ENCODE data around the gene DMGDH. TPM values are rescaled to one million over a fixed set of nuclear protein-coding genes. Genes with fewer than 3 reads are reported as not detected.
A peak's percentile ranks its signal among the peaks of the same experiment; 100 is the strongest.

Gene DMGDH
- total and polyA plus RNA-seq, 2 donors from 2014 or later: 10.4 to 39.7 TPM

DNA sequence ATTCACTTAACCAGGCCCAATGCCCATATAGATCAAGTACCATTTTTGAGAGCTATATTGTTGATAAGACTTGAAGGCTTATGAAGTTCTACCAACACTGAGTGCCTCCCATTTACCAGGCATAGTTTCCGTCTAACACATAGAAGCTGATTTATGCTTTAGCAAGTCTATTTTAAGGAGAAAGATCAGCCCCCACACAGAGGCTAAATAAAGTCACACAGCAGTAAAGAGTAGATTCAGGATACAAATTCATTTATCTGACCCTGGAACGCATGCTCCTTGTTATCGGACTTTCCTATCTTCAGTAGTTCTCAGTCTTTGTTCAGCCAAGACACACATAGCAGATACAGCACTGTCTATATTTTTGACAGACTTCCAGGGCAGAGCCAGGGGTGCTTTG, 34.2 kb downstream of the DMGDH start:
- FAIRE-seq (no peak), DNase-seq (no peak)
- Histone ChIP-seq H3K9me3 (ENCODE audit: control insufficient read depth in 2 of 3, insufficient read depth in 1 of 3, low read length in 3 of 3) (peaks cover 0 to 5% (median 0%) of the 10 kb centered on the region in 3 donors), H3K27ac (ENCODE audit: low read depth in 2 of 2, low read length in 2 of 2) (no peak overlapping the region), H3K4me3 (ENCODE audit: low read length in 3 of 3) (no peak overlapping the region), H3K27me3 (ENCODE audit: control insufficient read depth, insufficient read depth, low read length) (no peaks in the 10 kb centered on the region), H3K4me1 (ENCODE audit: control insufficient read depth in 2 of 3, insufficient read depth in 2 of 3, low read depth in 1 of 3, low read length in 3 of 3) (peaks cover 0 to 21% (median 5%) of the 10 kb centered on the region in 3 donors), H3K36me3 (ENCODE audit: control insufficient read depth in 2 of 3, insufficient read depth in 3 of 3, low read length in 3 of 3) (no peaks in the 10 kb centered on the region), H3K9ac (ENCODE audit: low read length in 3 of 3) (no peak overlapping the region)
- intact Hi-C loops (cut with DNase I): no loop called here
- TF ChIP-seq, protein P1, sequence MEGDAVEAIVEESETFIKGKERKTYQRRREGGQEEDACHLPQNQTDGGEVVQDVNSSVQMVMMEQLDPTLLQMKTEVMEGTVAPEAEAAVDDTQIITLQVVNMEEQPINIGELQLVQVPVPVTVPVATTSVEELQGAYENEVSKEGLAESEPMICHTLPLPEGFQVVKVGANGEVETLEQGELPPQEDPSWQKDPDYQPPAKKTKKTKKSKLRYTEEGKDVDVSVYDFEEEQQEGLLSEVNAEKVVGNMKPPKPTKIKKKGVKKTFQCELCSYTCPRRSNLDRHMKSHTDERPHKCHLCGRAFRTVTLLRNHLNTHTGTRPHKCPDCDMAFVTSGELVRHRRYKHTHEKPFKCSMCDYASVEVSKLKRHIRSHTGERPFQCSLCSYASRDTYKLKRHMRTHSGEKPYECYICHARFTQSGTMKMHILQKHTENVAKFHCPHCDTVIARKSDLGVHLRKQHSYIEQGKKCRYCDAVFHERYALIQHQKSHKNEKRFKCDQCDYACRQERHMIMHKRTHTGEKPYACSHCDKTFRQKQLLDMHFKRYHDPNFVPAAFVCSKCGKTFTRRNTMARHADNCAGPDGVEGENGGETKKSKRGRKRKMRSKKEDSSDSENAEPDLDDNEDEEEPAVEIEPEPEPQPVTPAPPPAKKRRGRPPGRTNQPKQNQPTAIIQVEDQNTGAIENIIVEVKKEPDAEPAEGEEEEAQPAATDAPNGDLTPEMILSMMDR (IDR thresholded peaks at IDR 0.05; ENCODE audit: borderline replicate concordance, extremely low read depth, insufficient read depth): no peak

- no peak for DNase-seq
These were observed 36.7 kb downstream of the DMGDH start for GRCh38 chr5:79032782-79033181.

DNA sequence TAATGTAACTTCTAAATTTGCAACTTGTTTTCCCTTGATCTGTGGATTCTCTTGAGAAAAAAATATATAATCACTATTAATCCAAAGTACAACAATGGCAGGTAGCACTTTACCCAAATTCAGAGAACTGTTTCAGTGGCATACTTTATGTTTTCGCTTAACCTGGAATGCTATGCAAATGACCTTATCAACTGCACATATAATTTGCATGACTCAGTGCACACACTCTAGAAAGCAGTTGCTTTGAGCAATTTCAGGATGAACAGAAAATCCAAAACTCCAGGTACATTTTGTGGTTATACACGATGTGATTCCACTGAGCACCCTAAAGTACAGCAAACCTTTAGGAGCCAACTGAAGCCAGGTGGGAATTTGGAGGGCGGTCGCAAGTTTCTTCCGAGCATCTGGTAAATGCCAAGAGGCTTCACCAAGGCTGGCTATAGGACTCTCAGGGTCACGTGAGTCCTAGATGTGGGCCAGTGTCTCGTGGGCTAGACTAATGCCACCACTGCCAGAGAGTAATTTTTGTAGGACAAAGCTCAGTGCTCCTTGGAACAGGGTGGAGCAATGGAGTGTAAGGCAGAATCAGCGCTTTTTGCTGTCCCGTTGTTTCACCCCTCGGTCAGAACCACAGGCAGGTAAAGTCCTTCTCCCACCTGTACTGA, 37.3 kb downstream of the DMGDH start:
- intact Hi-C loops (cut with DNase I): no loop called here

More at GRCh38 chr5:79032782-79033181, 36.7 kb downstream of the DMGDH start:
- intact Hi-C loops (cut with DNase I): no loop called here
- Histone ChIP-seq H3K4me3 (ENCODE audit: low read length in 3 of 3) (no peak overlapping the region), H3K9me3 (ENCODE audit: control insufficient read depth in 2 of 3, insufficient read depth in 1 of 3, low read length in 3 of 3) (peaks cover 0 to 5% (median 0%) of the 10 kb centered on the region in 3 donors), H3K27ac (ENCODE audit: low read depth in 2 of 2, low read length in 2 of 2) (peak overlapping the region; percentile 61 to 96), H3K4me1 (ENCODE audit: control insufficient read depth in 2 of 3, insufficient read depth in 2 of 3, low read depth in 1 of 3, low read length in 3 of 3) (peaks cover 0 to 21% (median 5%) of the 10 kb centered on the region in 3 donors), H3K36me3 (ENCODE audit: control insufficient read depth in 2 of 3, insufficient read depth in 3 of 3, low read length in 3 of 3) (no peaks in the 10 kb centered on the region), H3K9ac (ENCODE audit: low read length in 3 of 3) (no peak overlapping the region), H3K27me3 (ENCODE audit: control insufficient read depth, insufficient read depth, low read length) (no peaks in the 10 kb centered on the region)
- no peak for FAIRE-seq
- TF ChIP-seq, protein P1 (IDR thresholded peaks at IDR 0.05; ENCODE audit: borderline replicate concordance, extremely low read depth, insufficient read depth): no peak

More for the DNA sequence above, 37.3 kb downstream of the DMGDH start:
- H3K36me3 ChIP-seq (ENCODE audit: control insufficient read depth in 2 of 3, insufficient read depth in 3 of 3, low read length in 3 of 3): no peaks in the 10 kb centered on the region
- H3K27me3 ChIP-seq (ENCODE audit: control insufficient read depth, insufficient read depth, low read length): no peaks in the 10 kb centered on the region
- peak overlapping the region in 1 of 3 donors; percentile 5 for H3K4me3 ChIP-seq (ENCODE audit: low read length in 3 of 3)
- TF ChIP-seq, protein P1 (IDR thresholded peaks at IDR 0.05; ENCODE audit: borderline replicate concordance, extremely low read depth, insufficient read depth): no peak
- peaks cover 0 to 21% (median 5%) of the 10 kb centered on the region in 3 donors for H3K4me1 ChIP-seq (ENCODE audit: control insufficient read depth in 2 of 3, insufficient read depth in 2 of 3, low read depth in 1 of 3, low read length in 3 of 3)
- H3K9me3 ChIP-seq (ENCODE audit: control insufficient read depth in 2 of 3, insufficient read depth in 1 of 3, low read length in 3 of 3): peaks cover 0 to 5% (median 0%) of the 10 kb centered on the region in 3 donors
- peak overlapping the region; percentile 61 to 96 for H3K27ac ChIP-seq (ENCODE audit: low read depth in 2 of 2, low read length in 2 of 2)
- FAIRE-seq: no peak
- H3K9ac ChIP-seq (ENCODE audit: low read length in 3 of 3): peak overlapping the region in 1 of 3 donors; percentile 0
- peak in 1 of 5 donors; percentile 16 for DNase-seq
